ENCODE data around the gene HECTD2.

DNA sequence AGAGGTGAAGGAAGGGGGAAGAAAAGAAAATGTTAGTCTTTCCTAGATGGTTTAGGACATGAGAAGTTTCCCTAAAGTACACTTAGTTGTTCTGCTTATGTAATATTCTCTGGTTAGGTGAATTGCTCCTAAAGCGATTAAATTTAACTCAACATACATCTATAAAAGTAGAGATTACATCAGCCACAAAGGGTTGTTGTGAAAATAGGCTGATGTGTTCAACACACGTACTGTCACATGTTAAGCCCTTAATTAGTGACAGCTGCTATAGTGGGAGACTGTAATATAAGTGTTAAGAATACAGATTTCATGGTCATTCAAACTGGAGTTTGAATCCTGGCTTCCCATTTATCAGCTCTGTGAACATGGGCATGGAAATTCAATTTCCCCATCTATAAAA, 12.8 kb downstream of the HECTD2 start:
- TF ChIP-seq, protein P1, sequence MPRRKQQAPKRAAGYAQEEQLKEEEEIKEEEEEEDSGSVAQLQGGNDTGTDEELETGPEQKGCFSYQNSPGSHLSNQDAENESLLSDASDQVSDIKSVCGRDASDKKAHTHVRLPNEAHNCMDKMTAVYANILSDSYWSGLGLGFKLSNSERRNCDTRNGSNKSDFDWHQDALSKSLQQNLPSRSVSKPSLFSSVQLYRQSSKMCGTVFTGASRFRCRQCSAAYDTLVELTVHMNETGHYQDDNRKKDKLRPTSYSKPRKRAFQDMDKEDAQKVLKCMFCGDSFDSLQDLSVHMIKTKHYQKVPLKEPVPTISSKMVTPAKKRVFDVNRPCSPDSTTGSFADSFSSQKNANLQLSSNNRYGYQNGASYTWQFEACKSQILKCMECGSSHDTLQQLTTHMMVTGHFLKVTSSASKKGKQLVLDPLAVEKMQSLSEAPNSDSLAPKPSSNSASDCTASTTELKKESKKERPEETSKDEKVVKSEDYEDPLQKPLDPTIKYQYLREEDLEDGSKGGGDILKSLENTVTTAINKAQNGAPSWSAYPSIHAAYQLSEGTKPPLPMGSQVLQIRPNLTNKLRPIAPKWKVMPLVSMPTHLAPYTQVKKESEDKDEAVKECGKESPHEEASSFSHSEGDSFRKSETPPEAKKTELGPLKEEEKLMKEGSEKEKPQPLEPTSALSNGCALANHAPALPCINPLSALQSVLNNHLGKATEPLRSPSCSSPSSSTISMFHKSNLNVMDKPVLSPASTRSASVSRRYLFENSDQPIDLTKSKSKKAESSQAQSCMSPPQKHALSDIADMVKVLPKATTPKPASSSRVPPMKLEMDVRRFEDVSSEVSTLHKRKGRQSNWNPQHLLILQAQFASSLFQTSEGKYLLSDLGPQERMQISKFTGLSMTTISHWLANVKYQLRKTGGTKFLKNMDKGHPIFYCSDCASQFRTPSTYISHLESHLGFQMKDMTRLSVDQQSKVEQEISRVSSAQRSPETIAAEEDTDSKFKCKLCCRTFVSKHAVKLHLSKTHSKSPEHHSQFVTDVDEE (CRISPR knock-in tag; IDR thresholded peaks at IDR 0.05), result no peak
- no peak for TF ChIP-seq ZFP3 (CRISPR knock-in tag; IDR thresholded peaks at IDR 0.05)
- no peak for TF ChIP-seq CSDC2 (CRISPR knock-in tag; IDR thresholded peaks at IDR 0.05)
- TF ChIP-seq, protein P2, sequence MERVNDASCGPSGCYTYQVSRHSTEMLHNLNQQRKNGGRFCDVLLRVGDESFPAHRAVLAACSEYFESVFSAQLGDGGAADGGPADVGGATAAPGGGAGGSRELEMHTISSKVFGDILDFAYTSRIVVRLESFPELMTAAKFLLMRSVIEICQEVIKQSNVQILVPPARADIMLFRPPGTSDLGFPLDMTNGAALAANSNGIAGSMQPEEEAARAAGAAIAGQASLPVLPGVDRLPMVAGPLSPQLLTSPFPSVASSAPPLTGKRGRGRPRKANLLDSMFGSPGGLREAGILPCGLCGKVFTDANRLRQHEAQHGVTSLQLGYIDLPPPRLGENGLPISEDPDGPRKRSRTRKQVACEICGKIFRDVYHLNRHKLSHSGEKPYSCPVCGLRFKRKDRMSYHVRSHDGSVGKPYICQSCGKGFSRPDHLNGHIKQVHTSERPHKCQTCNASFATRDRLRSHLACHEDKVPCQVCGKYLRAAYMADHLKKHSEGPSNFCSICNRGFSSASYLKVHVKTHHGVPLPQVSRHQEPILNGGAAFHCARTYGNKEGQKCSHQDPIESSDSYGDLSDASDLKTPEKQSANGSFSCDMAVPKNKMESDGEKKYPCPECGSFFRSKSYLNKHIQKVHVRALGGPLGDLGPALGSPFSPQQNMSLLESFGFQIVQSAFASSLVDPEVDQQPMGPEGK (CRISPR knock-in tag; IDR thresholded peaks at IDR 0.05; ENCODE audit: borderline replicate concordance), result no peak
- no peak for TF ChIP-seq RARB (CRISPR knock-in tag; IDR thresholded peaks at IDR 0.05)
- no peak for TF ChIP-seq GLIS3 (CRISPR knock-in tag; IDR thresholded peaks at IDR 0.05)
- TF ChIP-seq ESRRG (CRISPR knock-in tag; IDR thresholded peaks at IDR 0.05), result no peak
- no peak for TF ChIP-seq TCF4 (CRISPR knock-in tag; IDR thresholded peaks at IDR 0.05; ENCODE audit: borderline replicate concordance)
- TF ChIP-seq ZNF70 (CRISPR knock-in tag; IDR thresholded peaks at IDR 0.05), result no peak
- TF ChIP-seq, protein P3, sequence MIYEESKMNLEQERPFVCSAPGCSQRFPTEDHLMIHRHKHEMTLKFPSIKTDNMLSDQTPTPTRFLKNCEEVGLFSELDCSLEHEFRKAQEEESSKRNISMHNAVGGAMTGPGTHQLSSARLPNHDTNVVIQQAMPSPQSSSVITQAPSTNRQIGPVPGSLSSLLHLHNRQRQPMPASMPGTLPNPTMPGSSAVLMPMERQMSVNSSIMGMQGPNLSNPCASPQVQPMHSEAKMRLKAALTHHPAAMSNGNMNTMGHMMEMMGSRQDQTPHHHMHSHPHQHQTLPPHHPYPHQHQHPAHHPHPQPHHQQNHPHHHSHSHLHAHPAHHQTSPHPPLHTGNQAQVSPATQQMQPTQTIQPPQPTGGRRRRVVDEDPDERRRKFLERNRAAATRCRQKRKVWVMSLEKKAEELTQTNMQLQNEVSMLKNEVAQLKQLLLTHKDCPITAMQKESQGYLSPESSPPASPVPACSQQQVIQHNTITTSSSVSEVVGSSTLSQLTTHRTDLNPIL (CRISPR knock-in tag; IDR thresholded peaks at IDR 0.05; ENCODE audit: low read depth), result no peak
- TF ChIP-seq ARNTL (CRISPR knock-in tag; IDR thresholded peaks at IDR 0.05; ENCODE audit: borderline replicate concordance, low read depth), result no peak
- TF ChIP-seq, protein P4, sequence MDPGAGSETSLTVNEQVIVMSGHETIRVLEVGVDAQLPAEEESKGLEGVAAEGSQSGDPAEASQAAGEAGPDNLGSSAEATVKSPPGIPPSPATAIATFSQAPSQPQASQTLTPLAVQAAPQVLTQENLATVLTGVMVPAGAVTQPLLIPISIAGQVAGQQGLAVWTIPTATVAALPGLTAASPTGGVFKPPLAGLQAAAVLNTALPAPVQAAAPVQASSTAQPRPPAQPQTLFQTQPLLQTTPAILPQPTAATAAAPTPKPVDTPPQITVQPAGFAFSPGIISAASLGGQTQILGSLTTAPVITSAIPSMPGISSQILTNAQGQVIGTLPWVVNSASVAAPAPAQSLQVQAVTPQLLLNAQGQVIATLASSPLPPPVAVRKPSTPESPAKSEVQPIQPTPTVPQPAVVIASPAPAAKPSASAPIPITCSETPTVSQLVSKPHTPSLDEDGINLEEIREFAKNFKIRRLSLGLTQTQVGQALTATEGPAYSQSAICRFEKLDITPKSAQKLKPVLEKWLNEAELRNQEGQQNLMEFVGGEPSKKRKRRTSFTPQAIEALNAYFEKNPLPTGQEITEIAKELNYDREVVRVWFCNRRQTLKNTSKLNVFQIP (CRISPR knock-in tag; IDR thresholded peaks at IDR 0.05; ENCODE audit: borderline replicate concordance, low read depth), result no peak
